NCI-H82 treated with DMSO at 0.1 percent for 48 hours (cell line): ENCODE measurements around the gene SLC39A3.

Experiments used
- DNase-seq: peaks from one replicate; lab custom pipeline; 2025; ENCODE audit not compliant: unreplicated experiment; lab: John Stamatoyannopoulos, UW

Gene SLC39A3

DNA sequence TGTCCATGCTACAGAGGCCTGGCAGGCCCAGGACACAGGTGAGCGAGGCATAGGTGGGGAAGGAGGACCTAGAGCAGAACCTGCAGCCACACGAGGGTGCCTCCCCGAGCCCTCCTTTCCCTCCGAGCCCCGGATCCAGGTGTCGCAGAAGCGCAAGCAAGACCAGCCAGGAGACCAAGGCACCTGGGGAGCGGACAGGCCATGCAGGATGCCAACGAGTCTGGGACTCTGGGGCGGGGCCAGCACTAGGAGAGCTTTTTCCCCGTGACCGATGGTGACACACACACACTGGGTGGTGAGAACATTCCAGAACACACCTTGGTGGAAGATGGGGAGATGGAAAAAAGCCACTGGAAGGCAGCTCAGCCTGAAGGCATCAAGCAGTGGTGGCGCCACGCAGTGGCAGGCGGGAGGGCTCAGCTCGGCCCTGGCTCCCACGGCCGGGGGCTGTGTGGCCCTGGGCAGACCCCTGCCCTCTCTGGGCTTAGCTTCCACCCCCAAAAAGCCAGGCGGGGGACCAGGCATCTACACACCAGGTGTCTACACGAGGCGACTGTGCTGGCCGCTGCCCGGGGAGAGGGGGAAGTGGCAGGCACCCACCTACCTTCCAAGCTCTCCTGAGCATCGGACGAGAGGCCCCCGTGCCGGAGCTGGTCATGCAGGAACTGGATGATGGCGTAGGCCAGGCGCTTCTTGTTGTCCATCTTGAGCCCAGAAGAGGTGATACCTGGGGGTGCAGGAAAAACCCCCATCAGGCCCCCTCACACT, 28.7 kb upstream of the SLC39A3 start:
- DNase-seq, result no peak

DNA sequence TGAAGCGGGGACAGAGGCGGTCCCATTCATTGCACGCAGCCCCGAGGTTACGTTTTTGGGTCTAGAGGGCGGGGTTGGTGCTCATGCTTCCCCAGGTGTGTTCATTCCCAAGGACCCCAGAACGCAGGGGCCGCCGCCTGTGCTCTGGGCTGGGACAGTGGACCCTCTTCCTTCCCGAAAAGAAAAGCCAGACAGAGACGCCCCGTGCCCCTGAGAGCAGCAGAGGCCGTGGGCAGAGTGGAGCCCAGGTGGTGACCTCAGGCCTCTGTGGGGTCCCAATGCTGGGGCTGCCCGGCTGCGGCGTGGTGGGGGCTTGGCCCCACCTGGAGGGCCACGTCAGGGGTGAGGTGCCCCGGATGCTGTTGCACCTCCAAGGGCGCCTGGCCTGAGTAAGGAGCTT, 27.9 kb upstream of the SLC39A3 start:
- no peak for DNase-seq

GRCh38 chr19:2766594-2767372, 27.0 kb upstream of the SLC39A3 start:
- DNase-seq, result no peak

GRCh38 chr19:2765376-2765775, 25.6 kb upstream of the SLC39A3 start:
- no peak for DNase-seq

DNA sequence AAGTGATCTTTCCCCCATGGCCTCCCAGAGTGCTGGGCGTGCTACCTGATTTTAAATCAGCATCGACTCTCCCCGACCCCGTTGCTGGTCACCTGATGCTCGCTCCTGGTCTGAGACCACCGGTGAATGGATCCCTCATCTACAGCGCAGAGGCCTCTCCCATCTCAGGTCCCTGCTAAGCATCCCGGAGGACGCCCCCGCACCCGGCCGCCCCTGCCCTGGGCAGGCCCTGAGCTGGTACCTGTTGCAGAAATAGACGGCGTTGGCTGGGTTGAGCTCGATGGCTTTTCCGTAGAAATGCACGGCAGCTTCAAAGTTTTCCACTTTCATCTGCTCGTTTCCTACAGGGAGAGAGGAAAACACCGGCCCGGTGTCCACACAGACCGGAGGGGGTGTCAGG, 25.1 kb upstream of the SLC39A3 start:
- no peak for DNase-seq

DNA sequence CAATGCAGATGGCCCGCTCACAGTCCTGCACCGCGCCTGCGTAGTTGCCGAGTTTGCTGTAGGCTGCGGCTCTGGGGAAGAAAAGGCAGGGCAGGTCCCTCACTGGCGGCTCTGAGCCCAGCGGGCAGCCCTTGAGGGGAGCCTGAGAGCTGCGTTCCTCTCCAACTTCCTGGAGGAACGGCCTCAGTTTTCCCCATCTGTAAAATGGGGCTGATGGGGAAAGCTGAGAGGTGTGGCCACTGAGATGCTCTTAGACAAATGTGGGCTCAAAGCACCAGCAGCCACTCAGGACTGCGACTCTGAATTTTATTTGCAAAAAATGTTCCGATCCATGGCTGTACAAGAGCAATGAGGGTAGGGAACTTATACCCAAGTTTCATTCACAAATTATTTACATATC, 23.9 kb upstream of the SLC39A3 start:
- DNase-seq, result no peak

- no peak for DNase-seq
These were observed 23.1 kb upstream of the SLC39A3 start for GRCh38 chr19:2762783-2763496.

DNA sequence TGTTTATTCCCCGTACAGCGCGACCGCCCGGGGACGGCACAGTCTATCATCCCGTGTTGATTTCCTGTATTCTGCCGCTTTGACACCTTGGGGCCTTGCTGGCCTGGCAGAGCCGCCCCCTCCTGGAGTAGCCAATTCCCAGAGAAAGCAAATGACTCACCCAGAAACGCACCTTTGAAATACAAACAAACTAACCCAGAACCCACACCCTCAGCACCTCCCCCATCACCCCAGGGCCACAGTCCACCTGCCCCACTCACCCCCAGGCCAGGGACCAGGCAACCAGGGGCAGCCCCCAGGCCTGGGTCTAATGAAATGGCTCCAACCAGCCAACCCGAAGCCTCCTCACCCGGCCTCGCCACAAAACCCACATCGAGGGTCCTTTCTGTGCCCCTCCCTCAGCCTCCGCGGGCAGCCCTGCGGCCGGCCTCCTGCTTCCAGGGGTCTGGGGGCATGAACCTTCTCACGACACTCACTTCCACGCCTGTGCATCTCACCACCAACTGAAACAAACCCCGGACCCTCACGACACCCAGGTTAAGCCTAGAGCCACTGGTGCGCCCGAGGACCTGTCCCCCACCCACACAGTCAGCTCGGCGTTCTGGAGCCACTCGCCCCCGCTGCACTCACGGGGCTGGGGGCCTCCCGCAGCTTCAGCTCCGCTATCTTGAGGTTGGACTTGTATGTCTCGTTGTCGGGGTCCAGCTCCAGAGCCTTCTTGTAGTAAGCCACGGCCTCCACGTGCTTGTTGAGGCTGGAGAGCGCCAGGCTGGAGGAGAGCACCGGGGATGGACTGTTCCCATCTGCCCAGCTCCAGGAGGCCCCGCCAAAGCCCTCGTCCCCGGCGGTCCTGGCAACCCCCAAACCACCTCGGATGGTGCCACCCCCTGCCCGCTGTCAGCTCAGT, 22.3 kb upstream of the SLC39A3 start:
- no peak for DNase-seq

- no peak for DNase-seq
These were observed 21.5 kb upstream of the SLC39A3 start for GRCh38 chr19:2761309-2761677.

DNA sequence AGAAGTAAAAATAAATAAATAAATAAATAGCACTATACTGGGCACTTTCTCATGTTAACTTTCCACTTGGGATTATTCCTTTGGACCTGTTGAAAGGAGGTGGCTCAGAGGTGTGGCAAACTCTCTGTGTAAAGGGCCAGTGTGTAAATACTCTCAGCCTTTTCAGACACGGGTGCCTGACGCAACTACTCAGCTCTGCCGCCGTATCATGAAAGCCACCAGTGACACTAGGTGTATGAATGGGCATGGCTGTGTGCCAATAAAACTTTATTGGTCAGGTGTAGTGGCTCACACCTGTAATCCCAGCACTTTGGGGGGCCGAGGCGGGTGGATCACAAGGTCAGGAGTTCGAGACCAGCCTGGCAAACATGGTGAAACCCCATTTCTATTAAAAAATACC, 20.1 kb upstream of the SLC39A3 start:
- no peak for DNase-seq

GRCh38 chr19:2759362-2759761, 19.5 kb upstream of the SLC39A3 start:
- no peak for DNase-seq

GRCh38 chr19:2758601-2759313, 18.9 kb upstream of the SLC39A3 start:
- no peak for DNase-seq

DNA sequence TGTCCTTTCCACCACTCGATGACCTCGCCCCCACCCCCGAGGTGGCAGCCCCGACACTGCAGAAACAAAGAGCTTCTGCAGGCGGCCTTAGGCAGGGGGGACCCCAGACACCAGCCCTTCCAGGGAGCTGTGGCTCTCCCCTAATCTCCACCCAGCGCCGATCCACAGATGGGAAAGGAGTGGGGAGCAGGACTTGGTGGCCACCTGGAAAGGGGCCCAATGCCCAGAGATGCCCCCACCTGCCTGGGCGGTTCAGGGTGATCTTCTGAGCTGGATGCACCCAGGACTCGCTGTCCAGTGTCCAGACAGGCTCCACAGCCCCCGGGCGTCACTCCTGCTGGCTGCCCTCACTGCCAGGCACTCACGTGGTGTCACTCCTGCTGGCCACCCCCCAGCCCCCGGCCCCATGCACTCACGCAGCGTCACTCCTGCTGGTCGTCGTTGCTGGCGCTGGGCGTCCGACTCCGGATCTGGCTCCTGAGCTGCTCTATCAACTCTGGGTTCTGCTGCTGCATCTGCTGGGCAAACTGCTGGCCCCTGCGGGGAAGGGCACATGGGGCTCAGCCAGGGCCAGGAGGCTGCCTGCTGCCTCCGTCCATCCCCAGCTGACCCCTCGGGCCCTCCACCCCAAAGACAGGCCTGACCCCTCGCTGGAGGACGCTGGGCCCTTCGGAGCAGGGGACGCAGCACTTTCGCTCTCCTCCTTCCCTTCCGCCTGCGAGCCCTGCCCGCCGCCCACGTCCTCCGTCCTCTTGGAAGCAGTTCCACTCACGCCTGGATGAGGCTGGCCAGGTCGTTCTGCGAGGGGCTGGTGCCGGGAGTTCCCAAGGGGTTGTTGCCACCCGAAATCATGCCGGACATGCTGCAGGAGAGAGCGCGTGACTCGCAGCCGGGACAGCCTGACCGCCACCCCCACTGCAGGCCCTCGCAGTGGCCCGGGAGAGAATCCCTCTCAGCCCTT, 17.4 kb upstream of the SLC39A3 start:
- no peak for DNase-seq

- no peak for DNase-seq
These were observed 16.7 kb upstream of the SLC39A3 start for GRCh38 chr19:2756477-2756876.

DNA sequence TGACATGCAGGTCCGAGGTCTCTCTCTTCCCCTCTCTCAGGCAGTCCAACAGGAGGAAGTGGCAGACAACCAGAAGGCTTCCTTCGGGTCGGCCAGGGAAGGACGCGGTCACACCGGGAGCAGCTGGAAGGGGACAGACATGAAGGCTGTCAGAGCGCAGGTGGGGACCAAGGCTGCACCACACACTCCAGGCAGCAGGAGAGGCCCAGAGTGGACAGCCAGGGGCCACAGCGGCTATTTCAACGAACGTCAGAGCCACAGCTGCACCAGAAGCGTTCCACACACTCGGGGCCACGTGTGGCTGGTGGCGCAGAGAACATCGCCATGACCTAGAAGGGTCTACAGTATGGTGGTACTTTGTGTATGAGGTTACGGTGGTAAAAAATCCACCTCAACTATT, 16.0 kb upstream of the SLC39A3 start:
- DNase-seq, result no peak

- DNase-seq, result no peak
These were observed 15.6 kb upstream of the SLC39A3 start for GRCh38 chr19:2755448-2755705.

- DNase-seq, result no peak
These were observed 15.0 kb upstream of the SLC39A3 start for GRCh38 chr19:2754659-2755447.

DNA sequence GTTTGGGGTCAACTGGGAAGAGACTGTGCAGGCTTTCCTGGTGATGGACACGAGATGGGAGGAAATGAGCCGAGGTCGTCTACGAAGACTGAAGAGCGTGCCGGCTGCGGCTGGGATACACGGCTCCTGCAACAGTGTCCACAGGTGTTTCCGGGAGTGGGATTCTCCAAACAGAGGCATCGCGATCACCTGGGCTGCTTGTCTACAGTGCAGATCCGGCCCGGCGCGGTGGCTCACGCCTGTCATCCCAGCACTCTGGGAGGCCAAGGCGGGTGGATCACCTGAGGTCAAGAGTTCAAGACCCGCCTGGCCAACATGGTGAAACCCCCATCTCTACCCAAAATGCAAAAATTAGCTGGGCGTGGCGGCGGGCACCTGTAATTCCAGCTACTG, 11.6 kb upstream of the SLC39A3 start:
- no peak for DNase-seq
